Fibroblast of skin of left biceps (primary cell): Measurements from ENCODE around the gene HPSE2.
A peak's percentile ranks its signal among the peaks of the same experiment; 100 is the strongest.
"Not testable (repeated sequence)": the region's sequence is repeated elsewhere in the genome, so short reads cannot be mapped to it uniquely, and the experiment has no call there.

Experiments used
- DNase-seq, 2 experiments: peaks; one replicate each; pipeline ENCODE4 v3.0.0-alpha.2; 2013; ENCODE audit warnings: low read depth in 2 of 2

HPSE2 gene

GRCh38 chr10:99005254-99005653 is 230.4 kb downstream of the HPSE2 start:
- no peak for DNase-seq

GRCh38 chr10:99004738-99005137 is 230.9 kb downstream of the HPSE2 start:
- no peak for DNase-seq

- DNase-seq = no peak
Measured at GRCh38 chr10:99002392-99002791, 233.3 kb downstream of the HPSE2 start.

GRCh38 chr10:98997596-98997995 is 238.1 kb downstream of the HPSE2 start:
- no peak for DNase-seq

GRCh38 chr10:98994030-98994429 is 241.6 kb downstream of the HPSE2 start:
- no peak for DNase-seq

GRCh38 chr10:98983751-98984150 is 251.9 kb downstream of the HPSE2 start:
- DNase-seq = not testable (repeated sequence)

- DNase-seq = no peak
Measured at GRCh38 chr10:98980353-98980752, 255.3 kb downstream of the HPSE2 start.

GRCh38 chr10:98971464-98971863 is 264.2 kb downstream of the HPSE2 start:
- no peak for DNase-seq

- DNase-seq = no peak
Measured at GRCh38 chr10:98967601-98968000, 268.1 kb downstream of the HPSE2 start.

GRCh38 chr10:98963608-98964007 is 272.0 kb downstream of the HPSE2 start:
- DNase-seq = no peak

- DNase-seq = no peak
Measured at GRCh38 chr10:98959379-98959778, 276.3 kb downstream of the HPSE2 start.

- no peak for DNase-seq
Measured at GRCh38 chr10:98957801-98958200, 277.9 kb downstream of the HPSE2 start.

GRCh38 chr10:98956576-98957260 is 278.9 kb downstream of the HPSE2 start:
- peak in 1 of 2 experiments; percentile 3 for DNase-seq

- no peak for DNase-seq
Measured at GRCh38 chr10:98953251-98953650, 282.4 kb downstream of the HPSE2 start.

- DNase-seq = no peak
Measured at GRCh38 chr10:98951269-98952000, 284.2 kb downstream of the HPSE2 start.

GRCh38 chr10:98950106-98950505 is 285.5 kb downstream of the HPSE2 start:
- DNase-seq = no peak

GRCh38 chr10:98949306-98949705 is 286.3 kb downstream of the HPSE2 start:
- no peak for DNase-seq

- no peak for DNase-seq
Measured at GRCh38 chr10:98943681-98944080, 292.0 kb downstream of the HPSE2 start.

GRCh38 chr10:98929709-98930108 is 305.9 kb downstream of the HPSE2 start:
- DNase-seq = no peak

- DNase-seq = no peak
Measured at GRCh38 chr10:98925651-98926050, 310.0 kb downstream of the HPSE2 start.

- DNase-seq = no peak
Measured at GRCh38 chr10:98924526-98924925, 311.1 kb downstream of the HPSE2 start.

- no peak for DNase-seq
Measured at GRCh38 chr10:98921316-98921715, 314.3 kb downstream of the HPSE2 start.

GRCh38 chr10:98920807-98921206 is 314.8 kb downstream of the HPSE2 start:
- DNase-seq = no peak
